ENCODE measurements around the gene INTS1.

GRCh38 chr7:1421020-1421790 is 83.0 kb downstream of the INTS1 start:
- TF ChIP-seq CTCF (IDR thresholded peaks at IDR 0.05) (no peak), POLR2AphosphoS5 (IDR thresholded peaks at IDR 0.05) (no peak), POLR2A (IDR thresholded peaks at IDR 0.05; ENCODE audit: low read depth) (no peak)
